C4-2B (cell line): ENCODE data around the gene KLF15.

ENCODE experiments used
- CTCF ChIP-seq: fragments of 450-650 bp; conservative IDR thresholded peaks from 2 replicates; pipeline ENCODE4 v1.5.1; 2017; ENCODE audit warnings: mild to moderate bottlenecking
- ZFX ChIP-seq: fragments of 450-650 bp; IDR thresholded peaks from 2 replicates; pipeline ENCODE4 v1.6.1; 2017

DNA sequence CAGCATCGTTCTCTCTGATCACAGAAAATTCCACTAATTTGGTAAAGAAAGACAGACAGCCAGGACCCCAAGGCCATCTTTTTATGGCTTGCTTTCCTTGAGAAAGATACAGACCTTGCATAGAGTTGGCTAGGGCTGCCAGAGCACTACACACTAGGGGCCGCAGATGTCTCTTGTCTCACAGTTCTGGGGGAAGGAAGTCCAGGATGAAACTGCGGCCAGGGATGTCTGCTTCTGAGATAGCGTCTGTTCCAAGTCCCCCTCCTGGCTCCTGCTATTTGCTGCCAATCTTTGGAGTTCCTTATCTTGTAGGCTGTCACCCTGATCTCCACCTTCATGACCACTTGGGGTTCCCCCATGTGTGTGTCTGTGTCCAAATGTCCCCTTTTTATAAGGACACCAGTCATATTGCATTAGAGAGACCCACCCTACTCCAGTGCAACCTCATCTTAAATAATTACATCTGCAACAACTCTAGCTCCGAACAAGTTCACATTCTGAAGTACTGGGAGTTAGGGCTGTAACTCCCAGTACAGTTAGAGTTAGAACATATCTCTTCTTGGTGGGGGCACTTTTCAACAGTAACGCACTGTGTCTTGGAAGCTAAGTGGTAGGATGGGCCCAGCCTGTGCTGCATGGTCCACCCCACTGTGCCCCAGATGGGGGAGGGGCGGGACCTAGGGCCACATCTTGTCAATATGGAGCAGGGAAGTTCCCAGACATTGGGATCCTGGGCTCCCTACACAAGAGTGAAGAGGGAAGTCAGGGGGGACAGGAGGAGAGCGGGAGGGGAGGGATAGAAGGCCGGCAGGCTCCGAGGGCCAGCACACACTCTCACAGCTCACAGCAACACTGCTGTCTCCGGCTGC lies 42.2 kb downstream of the KLF15 start:
- TF ChIP-seq CTCF (no peak), ZFX (no peak)
